PC-3 (cell line): ENCODE data around the gene VSTM5.

Experiments used
- EZH2 ChIP-seq: fragments of 300-600 bp; sonication (generic); IDR thresholded peaks from one replicate; pipeline ENCODE4 v1.6.1; 2017; ENCODE audit warnings: antibody characterized with exemption, mild to moderate bottlenecking, low read length; ENCODE audit not compliant: unreplicated experiment
- TF ChIP-seq, protein P1 (sequence below): fragments of 300-600 bp; sonication (generic); conservative IDR thresholded peaks from 2 replicates; pipeline ENCODE4 v1.5.1; 2017; ENCODE audit warnings: antibody characterized with exemption, low read depth, mild to moderate bottlenecking, low read length

DNA sequence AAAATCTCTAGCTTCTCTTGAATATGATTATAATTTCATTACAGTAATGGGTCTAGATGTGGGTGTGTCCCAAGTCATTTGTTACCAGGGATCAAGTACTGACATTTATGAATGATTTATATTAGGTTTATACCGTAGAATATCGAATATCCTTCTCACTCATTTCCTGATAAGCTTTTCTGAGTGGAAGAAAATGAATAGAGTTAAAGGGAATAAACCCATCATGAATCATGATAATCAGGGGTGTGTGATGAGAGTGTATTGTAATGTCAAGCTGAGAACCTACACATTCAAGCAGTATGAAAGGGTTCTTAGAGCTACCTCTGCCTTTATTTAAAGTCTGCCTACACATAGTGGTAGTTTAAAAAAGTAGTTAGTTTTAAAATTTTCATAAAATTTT is 49.1 kb downstream of the VSTM5 start:
- TF ChIP-seq, protein P1, sequence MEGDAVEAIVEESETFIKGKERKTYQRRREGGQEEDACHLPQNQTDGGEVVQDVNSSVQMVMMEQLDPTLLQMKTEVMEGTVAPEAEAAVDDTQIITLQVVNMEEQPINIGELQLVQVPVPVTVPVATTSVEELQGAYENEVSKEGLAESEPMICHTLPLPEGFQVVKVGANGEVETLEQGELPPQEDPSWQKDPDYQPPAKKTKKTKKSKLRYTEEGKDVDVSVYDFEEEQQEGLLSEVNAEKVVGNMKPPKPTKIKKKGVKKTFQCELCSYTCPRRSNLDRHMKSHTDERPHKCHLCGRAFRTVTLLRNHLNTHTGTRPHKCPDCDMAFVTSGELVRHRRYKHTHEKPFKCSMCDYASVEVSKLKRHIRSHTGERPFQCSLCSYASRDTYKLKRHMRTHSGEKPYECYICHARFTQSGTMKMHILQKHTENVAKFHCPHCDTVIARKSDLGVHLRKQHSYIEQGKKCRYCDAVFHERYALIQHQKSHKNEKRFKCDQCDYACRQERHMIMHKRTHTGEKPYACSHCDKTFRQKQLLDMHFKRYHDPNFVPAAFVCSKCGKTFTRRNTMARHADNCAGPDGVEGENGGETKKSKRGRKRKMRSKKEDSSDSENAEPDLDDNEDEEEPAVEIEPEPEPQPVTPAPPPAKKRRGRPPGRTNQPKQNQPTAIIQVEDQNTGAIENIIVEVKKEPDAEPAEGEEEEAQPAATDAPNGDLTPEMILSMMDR = no peak
- TF ChIP-seq EZH2 = no peak
